GM19467 (cell line): ENCODE results near the gene RBM17.
"Not testable (repeated sequence)": the region's sequence is repeated elsewhere in the genome, so short reads cannot be mapped to it uniquely, and the experiment has no call there.

ENCODE experiments used
- ATAC-seq: cut with Tn5 transposase; IDR thresholded peaks from one replicate; pipeline ENCODE4 v1.9.1; 2021; ENCODE audit warnings: mild to moderate bottlenecking, moderate library complexity; ENCODE audit not compliant: unreplicated experiment

RBM17 gene

GRCh38 chr10:6088721-6089333, at the start of gene RBM17:
Gene RBM17 (plus strand): TSS chr10:6089034. CDS start chr10:6097066, 8,032 bp downstream.
- ATAC-seq: peak; percentile 90

GRCh38 chr10:6039711-6040110, 49.1 kb upstream of the RBM17 start:
- no peak for ATAC-seq

- ATAC-seq: no peak
These were observed 48.6 kb upstream of the RBM17 start for GRCh38 chr10:6040205-6040604.

- not testable (repeated sequence) for ATAC-seq
These were observed 45.5 kb upstream of the RBM17 start for GRCh38 chr10:6043377-6043776.

- ATAC-seq: no peak
These were observed 44.8 kb upstream of the RBM17 start for GRCh38 chr10:6044060-6044459.

- no peak for ATAC-seq
These were observed 44.0 kb upstream of the RBM17 start for GRCh38 chr10:6044751-6045313.

- no peak for ATAC-seq
These were observed 43.5 kb upstream of the RBM17 start for GRCh38 chr10:6045314-6045848.

GRCh38 chr10:6045878-6046772, 42.7 kb upstream of the RBM17 start:
- ATAC-seq: no peak

GRCh38 chr10:6046773-6047611, 41.8 kb upstream of the RBM17 start:
- no peak for ATAC-seq

GRCh38 chr10:6047847-6048246, 41.0 kb upstream of the RBM17 start:
- ATAC-seq: no peak

GRCh38 chr10:6048281-6049030, 40.4 kb upstream of the RBM17 start:
- no peak for ATAC-seq

GRCh38 chr10:6049031-6049400, 39.8 kb upstream of the RBM17 start:
- no peak for ATAC-seq

- peak; percentile 66 for ATAC-seq
These were observed 37.9 kb upstream of the RBM17 start for GRCh38 chr10:6050801-6051445.

- no peak for ATAC-seq
These were observed 36.3 kb upstream of the RBM17 start for GRCh38 chr10:6052247-6053221.

- ATAC-seq: no peak
These were observed 35.5 kb upstream of the RBM17 start for GRCh38 chr10:6053303-6053702.

GRCh38 chr10:6053816-6054631, 34.8 kb upstream of the RBM17 start:
- no peak for ATAC-seq

GRCh38 chr10:6054884-6055283, 34.0 kb upstream of the RBM17 start:
- ATAC-seq: no peak

GRCh38 chr10:6055929-6056328, 32.9 kb upstream of the RBM17 start:
- ATAC-seq: no peak
